ENCODE measurements around the gene ARVCF.

DNA sequence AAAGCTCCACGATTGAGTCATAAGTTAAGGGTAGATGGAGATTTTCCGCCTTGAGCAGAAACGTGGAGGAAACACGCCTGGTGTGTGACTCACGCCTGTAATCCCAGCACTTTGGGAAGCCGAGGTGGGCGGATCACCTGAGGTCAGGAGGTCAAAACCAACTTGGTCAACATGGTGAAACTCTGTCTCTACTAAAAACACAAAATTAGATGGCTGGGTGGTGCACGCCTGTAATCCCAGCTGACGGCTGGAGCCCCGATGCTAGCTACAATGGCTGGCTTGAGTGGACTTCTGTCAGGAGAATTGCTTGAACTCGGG lies 46.1 kb upstream of the ARVCF start:
- TF ChIP-seq, protein P1, sequence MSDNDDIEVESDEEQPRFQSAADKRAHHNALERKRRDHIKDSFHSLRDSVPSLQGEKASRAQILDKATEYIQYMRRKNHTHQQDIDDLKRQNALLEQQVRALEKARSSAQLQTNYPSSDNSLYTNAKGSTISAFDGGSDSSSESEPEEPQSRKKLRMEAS (IDR thresholded peaks at IDR 0.05; ENCODE audit: insufficient read depth, insufficient read length): no peak
- TF ChIP-seq FOS (IDR thresholded peaks at IDR 0.05; ENCODE audit: borderline replicate concordance, insufficient read depth, low read length) (no peak), GATA2 (IDR thresholded peaks at IDR 0.05; ENCODE audit: insufficient read depth, insufficient read length, low read depth, low read length) (no peak)

Data from endothelial cell of umbilical vein (primary cell).